ENCODE results near the gene TRIM44.

TRIM44 gene

GRCh38 chr11:35662649-35663407 lies at the start of gene TRIM44:
TSS of gene TRIM44 (plus strand) at chr11:35662775. CDS start at chr11:35663112, 337 bp downstream.
- DNase-seq: peak; percentile 78 to 85

- no peak for DNase-seq
These were observed 47.5 kb upstream of the TRIM44 start for GRCh38 chr11:35614939-35615569.

- peak; percentile 12 to 56 for DNase-seq
These were observed 46.4 kb upstream of the TRIM44 start for GRCh38 chr11:35615921-35616900.

GRCh38 chr11:35617316-35617686 lies 45.3 kb upstream of the TRIM44 start:
- no peak for DNase-seq

- peak; percentile 34 to 75 for DNase-seq
These were observed 44.7 kb upstream of the TRIM44 start, which contains the start of gene FJX1 for GRCh38 chr11:35617687-35618496. TSS of gene FJX1 (plus strand) at chr11:35618460. CDS start at chr11:35618637, 177 bp downstream.

GRCh38 chr11:35618497-35619115 lies 44.0 kb upstream of the TRIM44 start:
- no peak for DNase-seq

- DNase-seq: peak; percentile 38 to 62
These were observed 43.3 kb upstream of the TRIM44 start for GRCh38 chr11:35619116-35619854.

GRCh38 chr11:35619855-35620640 lies 42.5 kb upstream of the TRIM44 start:
- peak; percentile 60 to 71 for DNase-seq

GRCh38 chr11:35620795-35621194 lies 41.8 kb upstream of the TRIM44 start:
- no peak for DNase-seq

GRCh38 chr11:35621620-35622019 lies 41.0 kb upstream of the TRIM44 start:
- no peak for DNase-seq

GRCh38 chr11:35622070-35622469 lies 40.5 kb upstream of the TRIM44 start:
- DNase-seq: no peak

GRCh38 chr11:35623621-35624168 lies 38.9 kb upstream of the TRIM44 start:
- no peak for DNase-seq

- no peak for DNase-seq
These were observed 38.3 kb upstream of the TRIM44 start for GRCh38 chr11:35624316-35624715.

- DNase-seq: no peak
These were observed 37.8 kb upstream of the TRIM44 start for GRCh38 chr11:35624781-35625180.

GRCh38 chr11:35626501-35626900 lies 36.1 kb upstream of the TRIM44 start:
- no peak for DNase-seq

- DNase-seq: no peak
These were observed 33.1 kb upstream of the TRIM44 start for GRCh38 chr11:35629511-35629910.

GRCh38 chr11:35629914-35630313 lies 32.7 kb upstream of the TRIM44 start:
- DNase-seq: no peak

- DNase-seq: no peak
These were observed 30.7 kb upstream of the TRIM44 start for GRCh38 chr11:35631891-35632290.

GRCh38 chr11:35632301-35632700 lies 30.3 kb upstream of the TRIM44 start:
- no peak for DNase-seq
